HL-60 (cell line): ENCODE measurements around the gene ACTN4.

Experiments
- DNase-seq, 2 experiments: peaks; one replicate each; pipeline ENCODE4 v3.0.0-alpha.2; 2010 to 2020; ENCODE audit warnings: low read depth in 1 of 2, low spot score in 1 of 2
- H3K27ac ChIP-seq: fragments of 250-450 bp; sonication (Bioruptor Pico); replicated peaks from 2 replicates; pipeline ENCODE4 v1.5.1; 2020; ENCODE audit warnings: mild to moderate bottlenecking, moderate library complexity
- H3K27me3 ChIP-seq: fragments of 250-450 bp; sonication (Bioruptor Pico); 2 replicates; pipeline ENCODE4 v1.5.1; 2021; ENCODE audit warnings: mild to moderate bottlenecking, moderate library complexity; ENCODE audit not compliant: insufficient read depth, poor library complexity, severe bottlenecking
- H3K4me3 ChIP-seq: replicated peaks from 2 replicates; pipeline ENCODE4 v1.5.1; 2011; ENCODE audit warnings: mild to moderate bottlenecking, control low read depth, low read length; ENCODE audit not compliant: insufficient read depth
- CTCF ChIP-seq: IDR thresholded peaks from one replicate; pipeline ENCODE4 v1.5.1; 2011; ENCODE audit warnings: low read length, control low read depth, inconsistent platforms; ENCODE audit not compliant: insufficient read depth
- GABPA ChIP-seq: IDR thresholded peaks from 2 replicates; pipeline ENCODE4 v1.6.1; 2012; ENCODE audit warnings: low read depth
- POLR2AphosphoS5 ChIP-seq: IDR thresholded peaks from 2 replicates; pipeline ENCODE4 v1.6.1; 2012; ENCODE audit warnings: low read depth
- REST ChIP-seq: IDR thresholded peaks from 2 replicates; pipeline ENCODE4 v1.6.1; 2012; ENCODE audit warnings: low read depth; ENCODE audit not compliant: insufficient replicate concordance
- SPI1 ChIP-seq: IDR thresholded peaks from 2 replicates; pipeline ENCODE4 v1.6.1; 2012; ENCODE audit warnings: low read depth, mild to moderate bottlenecking, borderline replicate concordance

ACTN4 gene

GRCh38 chr19:38614289-38614688 is 33.2 kb upstream of the ACTN4 start:
- no peak for DNase-seq
- Histone ChIP-seq H3K27ac (no peak overlapping the region), H3K27me3 (no peaks in the 10 kb centered on the region), H3K4me3 (no peak overlapping the region)
- TF ChIP-seq CTCF = no peak
- TF ChIP-seq REST = no peak
- no peak for TF ChIP-seq SPI1
- no peak for TF ChIP-seq GABPA
- no peak for TF ChIP-seq POLR2AphosphoS5

GRCh38 chr19:38615007-38615581 is 32.4 kb upstream of the ACTN4 start:
- no peak for DNase-seq
- Histone ChIP-seq H3K4me3 (no peak overlapping the region), H3K27me3 (no peaks in the 10 kb centered on the region), H3K27ac (no peak overlapping the region)
- TF ChIP-seq SPI1 (no peak), GABPA (no peak), POLR2AphosphoS5 (no peak), REST (no peak), CTCF (no peak)

GRCh38 chr19:38616265-38616664 is 31.2 kb upstream of the ACTN4 start:
- H3K27ac ChIP-seq = no peak overlapping the region
- H3K4me3 ChIP-seq = no peak overlapping the region
- TF ChIP-seq SPI1 (no peak), GABPA (no peak), POLR2AphosphoS5 (no peak), CTCF (no peak), REST (no peak)

More at GRCh38 chr19:38616265-38616664, 31.2 kb upstream of the ACTN4 start:
- H3K27me3 ChIP-seq = no peaks in the 10 kb centered on the region
- DNase-seq = no peak
